H1 (cell line): ENCODE results near the gene STK36. TPM values are rescaled to one million over a fixed set of nuclear protein-coding genes. Genes with fewer than 3 reads are reported as not detected.

Experiments
- CTCF ChIA-PET: fragments of 300-600 bp; sonication (Branson Sonifier 250); formaldehyde crosslinking; loops from one replicate; lab custom pipeline; 2021; ENCODE audit not compliant: partially characterized antibody; lab: Charles Lee
- POLR2A ChIA-PET: fragments of 300-600 bp; sonication (Branson Sonifier 250); formaldehyde crosslinking; loops from one replicate; lab custom pipeline; 2021; ENCODE audit warnings: inconsistent platforms; ENCODE audit not compliant: partially characterized antibody; lab: Charles Lee
- DNase-seq, 2 experiments: peaks; one replicate each; pipeline versions ENCODE4 v3.0.0 to v3.0.0-alpha.2; 2010 to 2022; ENCODE audit warnings: low spot score in 2 of 2, low read depth in 1 of 2, mixed read lengths in 1 of 2
- FAIRE-seq: peaks from 2 replicates; lab custom pipeline; 2011; peaks lifted over from hg19 to GRCh38; lab: Jason Lieb, UNC
- H2AFZ ChIP-seq: 2 replicates; pipeline ENCODE4 v1.8.1; 2012; ENCODE audit warnings: low read length, inconsistent platforms
- H2AK5ac ChIP-seq: 2 replicates; pipeline ENCODE4 v1.6.1; 2013; ENCODE audit warnings: low read depth, low read length
- H2BK120ac ChIP-seq: replicated peaks from 2 replicates; pipeline ENCODE3; 2013; ENCODE audit warnings: low read depth, low read length, inconsistent platforms
- H2BK12ac ChIP-seq: 2 replicates; pipeline ENCODE4 v1.6.1; 2013; ENCODE audit warnings: low read depth, low read length
- H2BK15ac ChIP-seq: 2 replicates; pipeline ENCODE4 v1.6.1; 2013; ENCODE audit warnings: low read length
- H2BK20ac ChIP-seq: 2 replicates; pipeline ENCODE4 v1.6.1; 2013; ENCODE audit warnings: low read length
- H2BK5ac ChIP-seq: 2 replicates; pipeline ENCODE4 v1.6.1; 2013; ENCODE audit warnings: low read depth, low read length
- H3K14ac ChIP-seq: 2 replicates; pipeline ENCODE4 v1.6.1; 2013; ENCODE audit warnings: inconsistent platforms; ENCODE audit not compliant: insufficient read length
- H3K18ac ChIP-seq: 2 replicates; pipeline ENCODE4 v1.6.1; 2013; ENCODE audit warnings: low read length; ENCODE audit errors: extremely low read depth
- H3K23ac ChIP-seq: 2 replicates; pipeline ENCODE4 v1.6.1; 2013; ENCODE audit warnings: inconsistent platforms; ENCODE audit not compliant: insufficient read length
- H3K23me2 ChIP-seq: 2 replicates; pipeline ENCODE4 v1.6.1; 2013; ENCODE audit warnings: low read depth, low read length
- H3K27ac ChIP-seq: 2 replicates; pipeline ENCODE4 v1.6.1; 2011; ENCODE audit warnings: low read depth, low read length, inconsistent platforms
- H3K27me3 ChIP-seq, 4 experiments: replicated peaks in 1 of 4; 1 replicate in 1 of 4; 2 replicates in 3 of 4; pipeline versions ENCODE4 v1.6.1 to v1.8.1; 2011 to 2013; ENCODE audit warnings: low read length in 3 of 4, mild to moderate bottlenecking in 3 of 4, inconsistent platforms in 2 of 4, mixed read lengths in 2 of 4, moderate library complexity in 1 of 4; ENCODE audit not compliant: control insufficient read depth in 3 of 4, insufficient read depth in 3 of 4; ENCODE audit errors: extremely low read depth in 1 of 4
- H3K36me3 ChIP-seq, 4 experiments: 2 replicates each; pipeline versions ENCODE4 v1.6.1 to v1.8.1; 2011 to 2013; ENCODE audit warnings: mild to moderate bottlenecking in 4 of 4, low read length in 3 of 4, moderate library complexity in 2 of 4, control low read depth in 1 of 4, inconsistent platforms in 1 of 4; ENCODE audit not compliant: insufficient read depth in 4 of 4, control insufficient read depth in 2 of 4
- H3K4ac ChIP-seq: replicated peaks from 2 replicates; pipeline ENCODE3; 2013; ENCODE audit warnings: low read length, low read depth, mixed read lengths, inconsistent platforms; ENCODE audit not compliant: insufficient read length
- H3K4me1 ChIP-seq, 4 experiments: replicated peaks in 1 of 4; 1 replicate in 1 of 4; 2 replicates in 3 of 4; pipeline versions ENCODE4 v1.6.1 to v1.8.1; 2011 to 2013; ENCODE audit warnings: low read length in 3 of 4, inconsistent platforms in 2 of 4, mixed read lengths in 1 of 4; ENCODE audit not compliant: insufficient read depth in 4 of 4, control insufficient read depth in 3 of 4
- H3K4me2 ChIP-seq, 2 experiments: 2 replicates each; pipeline versions ENCODE4 v1.6.1 to v1.8.1; 2011 to 2013; ENCODE audit warnings: low read depth in 2 of 2, low read length in 2 of 2, control low read depth in 1 of 2, inconsistent platforms in 1 of 2, mild to moderate bottlenecking in 1 of 2; ENCODE audit not compliant: insufficient read depth in 1 of 2
- H3K4me3 ChIP-seq, 4 experiments: fragments of 200-600, 300-600 bp in 1 of 4; sonication (generic), shearing (Covaris generic), sonication (Bioruptor Twin) in 1 of 4; 2 replicates each; pipeline versions ENCODE4 v1.5.1 to v1.8.1; 2011 to 2016; ENCODE audit warnings: low read length in 4 of 4, low read depth in 3 of 4, control low read depth in 2 of 4, inconsistent platforms in 2 of 4, mild to moderate bottlenecking in 2 of 4, mixed read lengths in 1 of 4, moderate library complexity in 1 of 4; ENCODE audit not compliant: insufficient read depth in 2 of 4; ENCODE audit errors: extremely low read depth in 1 of 4
- H3K56ac ChIP-seq: replicated peaks from 2 replicates; pipeline ENCODE3; 2013; ENCODE audit warnings: low read depth, mild to moderate bottlenecking, mixed read lengths, low read length, inconsistent platforms; ENCODE audit not compliant: insufficient read length
- H3K79me1 ChIP-seq: 2 replicates; pipeline ENCODE4 v1.6.1; 2013; ENCODE audit warnings: low read depth, low read length, control low read depth
- H3K79me2 ChIP-seq, 2 experiments: 2 replicates each; pipeline versions ENCODE4 v1.6.1 to v1.8.1; 2012 to 2013; ENCODE audit warnings: low read length in 2 of 2, mild to moderate bottlenecking in 2 of 2, inconsistent platforms in 1 of 2; ENCODE audit not compliant: insufficient read depth in 2 of 2, control insufficient read depth in 1 of 2
- H3K9ac ChIP-seq, 4 experiments: replicated peaks in 1 of 4; 1 replicate in 1 of 4; 2 replicates in 3 of 4; pipeline versions ENCODE4 v1.6.1 to v1.8.1; 2011 to 2013; ENCODE audit warnings: low read depth in 3 of 4, low read length in 3 of 4, control low read depth in 2 of 4, mild to moderate bottlenecking in 2 of 4, moderate library complexity in 2 of 4, inconsistent platforms in 1 of 4; ENCODE audit errors: extremely low read depth in 1 of 4
- H3K9me3 ChIP-seq, 2 experiments: 2 replicates each; pipeline versions ENCODE4 v1.6.1 to v1.8.1; 2012 to 2013; ENCODE audit warnings: mild to moderate bottlenecking in 2 of 2, moderate library complexity in 2 of 2, control low read depth in 1 of 2, inconsistent platforms in 1 of 2, low read depth in 1 of 2, low read length in 1 of 2, mixed read lengths in 1 of 2; ENCODE audit not compliant: insufficient read depth in 2 of 2
- H4K20me1 ChIP-seq, 2 experiments: replicated peaks in 1 of 2; 2 replicates each; pipeline versions ENCODE3 to v1.8.1; 2011 to 2013; ENCODE audit warnings: inconsistent platforms in 2 of 2, low read length in 2 of 2, mild to moderate bottlenecking in 1 of 2; ENCODE audit not compliant: insufficient read depth in 2 of 2, control insufficient read depth in 1 of 2
- H4K5ac ChIP-seq: 2 replicates; pipeline ENCODE4 v1.6.1; 2013; ENCODE audit warnings: low read length, low read depth, mixed read lengths, inconsistent platforms; ENCODE audit not compliant: insufficient read length
- H4K8ac ChIP-seq: 2 replicates; pipeline ENCODE4 v1.8.0; 2013; ENCODE audit warnings: mild to moderate bottlenecking, moderate library complexity, low read length, inconsistent platforms; ENCODE audit not compliant: insufficient read depth; ENCODE audit errors: extremely low read depth
- H4K91ac ChIP-seq: replicated peaks from 2 replicates; pipeline ENCODE3; 2013; ENCODE audit warnings: low read length, mixed read lengths, inconsistent platforms; ENCODE audit not compliant: insufficient read length
- BRCA1 ChIP-seq: IDR thresholded peaks from 2 replicates; pipeline ENCODE4 v1.6.1; 2012; ENCODE audit warnings: low read depth, low read length, improper control_type of control experiment
- GABPA ChIP-seq: IDR thresholded peaks from 2 replicates; pipeline ENCODE4 v1.6.1; 2011; ENCODE audit warnings: mild to moderate bottlenecking, low read length, moderate library complexity, borderline replicate concordance; ENCODE audit not compliant: insufficient read depth
- HDAC6 ChIP-seq: IDR thresholded peaks from one replicate; pipeline ENCODE4 v1.7.1; 2012; ENCODE audit warnings: low read depth, mild to moderate bottlenecking, inconsistent platforms, low read length, moderate library complexity
- SIX5 ChIP-seq: IDR thresholded peaks from 2 replicates; pipeline ENCODE4 v1.6.1; 2011; ENCODE audit warnings: mild to moderate bottlenecking, low read depth, low read length
- SP2 ChIP-seq: IDR thresholded peaks from 2 replicates; pipeline ENCODE4 v1.6.1; 2012; ENCODE audit warnings: mild to moderate bottlenecking, low read length, inconsistent platforms
- SRF ChIP-seq: IDR thresholded peaks from 2 replicates; pipeline ENCODE4 v1.6.1; 2011; ENCODE audit warnings: mild to moderate bottlenecking, low read depth, low read length, moderate library complexity
- WGBS, 2 experiments: shearing (Covaris generic) in 1 of 2; methylation state at CpG; one replicate each; pipeline versions ENCODE4 v1.1.6 to v1.1.7; 2013 to 2015; ENCODE audit warnings: low lambda C conversion rate in 2 of 2, mixed read lengths in 2 of 2, inconsistent platforms in 1 of 2, low coverage in 1 of 2, missing lambda C conversion rate in 1 of 2; ENCODE audit not compliant: insufficient replicate concordance in 2 of 2, insufficient coverage in 1 of 2, insufficient read length in 1 of 2; ENCODE audit errors: extremely low coverage in 1 of 2, missing lambda C conversion rate in 1 of 2; 5-methylcytosine and 5-hydroxymethylcytosine counted together
- polyA plus RNA-seq, 7 experiments: library from polyadenylated mRNA; depleted of rRNA in 3 of 7; stranded (reverse) in 5 of 7; unstranded in 2 of 7; fragments of >200 nt in 5 of 7; fragments of 200-250 nt in 2 of 7; gene quantifications; 1 replicate in 5 of 7; 2 replicates in 1 of 7; 4 replicates in 1 of 7; pipeline versions ENCODE4 v1.2.1 to v1.2.3, GENCODE V29; 2011 to 2013; ENCODE audit warnings: missing spikeins in 2 of 7, mixed read lengths in 2 of 7
- total RNA-seq: library from RNA; stranded (reverse); fragmentation: NEBNext Ultra II Directional; extraction: Animal tissue kit (Norgen Biotek cat#: 25700); gene quantifications from 2 replicates; pipeline ENCODE4 v1.2.1, GENCODE V29; 2021

Gene STK36
- total and polyA plus RNA-seq, 2 of the 8 experiments (the other 6 are each of a cell fraction or from before 2014, with no cell fraction given), result 41.4 to 57.6 TPM

DNA sequence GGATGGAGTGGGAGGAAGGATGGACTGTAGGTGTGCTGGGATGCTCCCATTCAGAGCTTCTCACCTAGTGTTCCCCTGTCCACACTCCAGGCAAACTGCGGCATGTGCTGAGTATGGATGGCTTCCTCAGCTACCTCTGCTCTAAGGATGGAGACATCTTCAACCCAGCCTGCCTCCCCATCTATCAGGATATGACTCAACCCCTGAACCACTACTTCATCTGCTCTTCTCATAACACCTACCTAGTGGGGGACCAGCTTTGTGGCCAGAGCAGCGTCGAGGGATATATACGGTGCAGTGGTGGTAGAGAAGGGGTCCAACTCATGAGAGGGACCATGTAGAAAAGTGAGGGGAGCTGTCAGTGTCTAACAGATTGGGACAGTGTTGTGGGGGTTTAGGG, 43.9 kb upstream of the STK36 start:
- Histone ChIP-seq H3K9ac (no peak overlapping the region), H3K18ac (no peak overlapping the region), H2BK120ac (no peak overlapping the region), H3K23ac (no peak overlapping the region), H2BK15ac (no peak overlapping the region), H3K4me3 (no peak overlapping the region), H4K8ac (no peak overlapping the region), H3K4me1 (no peaks in the 10 kb centered on the region), H4K91ac (no peak overlapping the region), H2BK20ac (no peak overlapping the region), H3K4ac (no peak overlapping the region), H3K56ac (no peak overlapping the region), H4K20me1 (no peaks in the 10 kb centered on the region), H2BK5ac (no peak overlapping the region), H4K5ac (no peak overlapping the region), H3K27ac (no peak overlapping the region), H2AFZ (no peak overlapping the region), H3K4me2 (no peak overlapping the region), H3K79me1 (no peaks in the 10 kb centered on the region), H3K79me2 (no peaks in the 10 kb centered on the region), H3K36me3 (no peaks in the 10 kb centered on the region), H3K27me3 (no peaks in the 10 kb centered on the region; a peak in 1 of 7 replicates), H3K23me2 (no peaks in the 10 kb centered on the region), H3K14ac (no peak overlapping the region), H2AK5ac (0 out of 2 replicates have a peak overlapping the region, but pooled peaks have one; percentile 65), H3K9me3 (no peaks in the 10 kb centered on the region), H2BK12ac (no peak overlapping the region)
- WGBS, 2 experiments, result 93% methylated on average over 4 of the region's 4 CpGs; no CpG with 5 or more reads in 1 of the 2 experiments
- DNase-seq (no peak), FAIRE-seq (no peak)
- CTCF ChIA-PET, result interaction anchor here (1.1 to 1.7 kb wide), 5 partner anchors 17 to 31 kb away, joined by 3 to 6 read pairs (median 4); no protein-coding TSS in a partner anchor
- POLR2A ChIA-PET, result interaction anchor here (0.9 to 1.3 kb wide), 4 partner anchors 15 to 30 kb away, joined by 3 to 4 read pairs (median 4); partner anchors contain the start of gene PLCD4
- no peak for TF ChIP-seq SRF
- TF ChIP-seq SIX5, result no peak
- TF ChIP-seq SP2, result no peak
- TF ChIP-seq BRCA1, result no peak
- TF ChIP-seq HDAC6, result no peak
- TF ChIP-seq GABPA, result no peak
